Activated naive CD4-positive, alpha-beta T cell treated with anti-CD3 and anti-CD28 coated beads, Interleukin-2, amount 50 U/mL, for 72 hours (primary cell): ENCODE measurements around the gene TPT1. TPM values are rescaled to one million over a fixed set of nuclear protein-coding genes. Genes with fewer than 3 reads are reported as not detected.
A peak's percentile ranks its signal among the peaks of the same experiment; 100 is the strongest.
"Not testable (repeated sequence)": the region's sequence is repeated elsewhere in the genome, so short reads cannot be mapped to it uniquely, and the experiment has no call there.

Experiments used
- ATAC-seq, 2 donors: fragments of 150-1000 bp; cut with Tn5 transposase; 2 replicates each; pipeline ENCODE4 v1.10.0; 2021; ENCODE audit warnings: mild to moderate bottlenecking in 2 of 2, moderate library complexity in 2 of 2
- DNase-seq, 2 donors: peaks; one replicate each; pipeline ENCODE4 v3.0.0; 2021 to 2022; ENCODE audit warnings: low spot score in 2 of 2
- H3K27ac Mint-ChIP-seq, 2 donors: one replicate each; pipeline ENCODE4 v1.8.0; 2022; ENCODE audit warnings: mild to moderate bottlenecking in 2 of 2, mixed read lengths in 2 of 2
- H3K36me3 Mint-ChIP-seq, 2 donors: one replicate each; pipeline ENCODE4 v1.8.0; 2022; ENCODE audit warnings: mixed read lengths in 2 of 2
- H3K9me3 Mint-ChIP-seq, 2 donors: one replicate each; pipeline ENCODE4 v1.8.0; 2022; ENCODE audit warnings: mixed read lengths in 2 of 2
- total RNA-seq, 2 donors: library from RNA; stranded (reverse); gene quantifications; one replicate each; pipeline ENCODE4 v1.2.3, GENCODE V29; 2022

TPT1 gene
- 1,000 to 10,000 TPM; 2,995 to 3,818 TPM for total RNA-seq

DNA sequence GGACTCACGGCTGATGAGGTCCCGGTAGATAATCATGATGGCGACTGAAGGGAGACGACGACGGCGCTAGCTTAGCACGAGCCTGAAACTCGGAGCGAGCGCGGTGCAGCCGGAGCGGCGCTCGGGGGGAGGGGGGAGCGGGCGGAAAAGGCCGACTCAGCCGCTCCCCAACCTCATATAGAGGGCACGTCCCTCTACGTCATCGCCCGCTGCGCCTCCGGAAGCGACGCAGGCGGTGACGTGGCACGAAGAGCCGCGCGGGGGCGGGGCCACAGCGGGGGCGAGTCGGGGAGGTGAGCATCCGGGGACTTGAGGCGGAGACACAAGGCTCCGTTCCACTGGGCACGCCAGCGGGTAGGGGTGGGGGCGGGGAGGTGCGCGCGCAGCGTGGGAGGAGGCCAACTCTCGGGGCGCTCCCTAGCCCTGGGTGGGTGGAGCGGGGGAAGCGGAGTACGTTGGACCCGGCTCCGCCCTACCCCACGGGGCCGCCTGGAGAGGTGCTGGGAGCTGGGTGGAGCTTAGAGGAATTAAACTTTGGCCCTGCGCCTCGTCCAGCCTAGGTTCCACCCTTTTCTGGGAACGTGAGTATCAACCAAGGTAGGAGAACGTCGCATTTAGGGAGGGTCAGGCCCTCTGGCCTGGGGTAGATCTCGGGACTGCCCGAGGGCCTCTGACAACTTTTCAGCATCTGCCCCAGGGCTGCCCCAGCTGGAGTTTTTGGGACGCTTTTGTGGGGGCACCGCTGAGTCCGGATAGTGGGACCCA, at the start of gene TPT1:
TPT1 (minus strand) TSS at position 150 of the 765 bp plus-strand sequence; CDS start at position 36, 114 bp downstream.
- H3K36me3 Mint-ChIP-seq: peaks cover 51 to 60% of the 10 kb centered on the region in 2 donors
- peak within 1 kb of the TSS; percentile 99 for H3K27ac Mint-ChIP-seq
- DNase-seq: peak; percentile 98 to 99
- no peaks in the 10 kb centered on the region for H3K9me3 Mint-ChIP-seq
- peak; percentile 86 to 87 for ATAC-seq

DNA sequence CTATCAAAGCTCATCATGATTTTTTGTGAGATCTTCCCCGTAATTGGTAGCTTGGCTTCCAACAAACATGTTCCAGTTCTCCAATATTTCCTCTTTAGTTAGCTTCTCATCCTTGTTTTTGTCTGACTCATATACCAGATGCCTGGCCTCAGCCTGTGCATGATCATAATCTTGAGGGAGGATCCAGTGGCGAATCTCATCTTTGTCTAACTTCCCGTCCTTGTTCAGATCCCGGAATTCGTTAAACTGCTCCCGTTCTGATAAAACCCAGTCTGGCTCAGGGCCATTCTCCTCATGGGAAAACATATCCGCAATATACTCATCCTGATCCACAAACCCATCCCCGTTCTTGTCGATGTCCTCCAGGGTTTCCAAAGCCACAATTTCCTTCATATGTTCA, 49.4 kb upstream of the TPT1 start:
- ATAC-seq, DNase-seq, H3K9me3 Mint-ChIP-seq: not testable (repeated sequence)
- Mint-ChIP-seq H3K36me3 (peaks cover 5 to 15% of the 10 kb centered on the region in 2 donors), H3K27ac (peak overlapping the region in 1 of 2 donors; percentile 19)

DNA sequence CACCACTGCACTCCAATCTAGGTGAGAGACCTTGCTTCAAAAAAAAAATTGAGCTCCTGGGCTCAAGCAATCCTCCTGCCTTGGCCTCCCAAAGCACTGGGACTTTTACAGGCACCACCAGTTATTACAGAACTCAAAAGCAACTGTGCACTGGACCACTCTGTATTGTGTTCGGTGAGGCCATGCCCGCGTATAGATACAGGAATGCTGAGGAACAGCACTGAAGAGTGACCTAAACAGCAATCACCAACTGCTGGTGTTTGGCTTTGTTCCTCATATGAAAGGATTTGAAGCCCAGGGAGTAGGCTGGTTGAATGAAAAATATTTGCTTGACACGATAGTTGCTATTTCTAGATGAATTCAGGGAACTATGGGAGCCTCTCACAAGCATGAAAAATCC, 47.7 kb upstream of the TPT1 start:
- no peak overlapping the region for H3K27ac Mint-ChIP-seq
- DNase-seq: no peak
- H3K9me3 Mint-ChIP-seq: peaks cover 0 to 3% of the 10 kb centered on the region in 2 donors
- H3K36me3 Mint-ChIP-seq: peaks cover 6 to 19% of the 10 kb centered on the region in 2 donors
- ATAC-seq: no peak

DNA sequence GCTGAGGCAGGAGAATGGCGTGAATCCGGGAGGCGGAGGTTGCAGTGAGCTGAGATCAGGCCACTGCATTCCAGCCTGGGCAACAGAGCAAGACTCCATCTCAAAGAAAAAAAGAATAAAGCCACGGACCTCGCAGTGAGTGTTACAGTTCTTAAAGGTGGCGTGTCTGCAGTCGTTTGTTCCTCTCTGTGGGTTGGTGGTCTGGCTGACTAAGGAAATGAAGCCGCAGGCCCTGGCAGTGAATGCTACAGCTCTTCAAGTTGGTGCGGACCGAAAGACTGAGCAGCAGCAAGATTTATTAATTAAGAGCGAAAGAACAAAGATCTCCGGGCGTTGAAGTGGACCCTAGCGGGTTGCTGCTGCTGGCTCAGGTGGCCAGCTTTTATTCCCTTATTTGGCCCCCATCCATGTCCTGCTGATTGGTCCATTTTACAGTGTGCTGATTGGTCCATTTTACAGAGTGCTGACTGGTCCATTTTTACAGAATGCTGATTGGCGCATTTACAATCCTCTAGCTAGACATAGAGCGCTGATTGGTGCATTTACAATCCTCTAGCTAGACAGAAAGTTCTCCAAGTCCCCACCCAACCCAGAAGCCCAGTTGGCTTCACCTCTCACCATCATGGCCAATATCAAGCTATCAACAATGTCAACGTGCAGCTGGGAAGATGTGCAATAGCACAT, 46.1 kb upstream of the TPT1 start:
- H3K27ac Mint-ChIP-seq, H3K9me3 Mint-ChIP-seq, DNase-seq: not testable (repeated sequence)
- peaks cover 6 to 19% of the 10 kb centered on the region in 2 donors for H3K36me3 Mint-ChIP-seq
- peak in 1 of 2 donors; percentile 66 for ATAC-seq

DNA sequence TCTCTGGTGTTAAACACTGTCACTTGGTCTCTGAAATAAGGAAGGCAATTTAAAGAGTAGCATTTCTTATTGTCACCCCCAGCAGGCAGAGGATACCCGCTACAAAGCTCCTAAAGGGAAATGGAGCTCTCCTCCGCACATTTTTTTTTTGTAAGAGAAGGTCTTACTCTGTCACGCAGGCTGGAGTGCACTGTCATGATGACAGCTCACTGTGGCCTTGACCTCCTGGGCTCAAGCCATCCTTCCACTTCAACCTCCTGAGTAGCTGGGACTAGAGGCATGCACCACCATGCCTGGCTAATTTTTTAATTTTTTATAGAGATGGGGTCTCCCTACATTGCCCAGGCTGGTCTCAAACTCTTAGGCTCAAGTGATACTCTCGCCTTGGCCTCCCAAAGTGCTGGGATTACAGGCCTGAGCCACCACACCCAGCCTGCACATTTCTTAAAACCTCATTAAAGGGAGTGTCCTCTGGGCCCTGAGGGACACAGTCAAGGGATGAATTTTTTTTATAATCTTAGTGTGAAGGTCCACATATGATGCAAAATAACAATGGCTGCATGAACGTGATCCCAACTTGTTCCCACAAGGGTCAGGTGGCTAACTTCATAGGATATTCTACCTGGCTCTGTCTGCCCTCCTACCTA, 45.0 kb upstream of the TPT1 start:
- ATAC-seq (no peak), DNase-seq (no peak)
- Mint-ChIP-seq H3K27ac (no peak overlapping the region), H3K36me3 (peaks cover 6 to 19% of the 10 kb centered on the region in 2 donors), H3K9me3 (peaks cover 0 to 3% of the 10 kb centered on the region in 2 donors)

DNA sequence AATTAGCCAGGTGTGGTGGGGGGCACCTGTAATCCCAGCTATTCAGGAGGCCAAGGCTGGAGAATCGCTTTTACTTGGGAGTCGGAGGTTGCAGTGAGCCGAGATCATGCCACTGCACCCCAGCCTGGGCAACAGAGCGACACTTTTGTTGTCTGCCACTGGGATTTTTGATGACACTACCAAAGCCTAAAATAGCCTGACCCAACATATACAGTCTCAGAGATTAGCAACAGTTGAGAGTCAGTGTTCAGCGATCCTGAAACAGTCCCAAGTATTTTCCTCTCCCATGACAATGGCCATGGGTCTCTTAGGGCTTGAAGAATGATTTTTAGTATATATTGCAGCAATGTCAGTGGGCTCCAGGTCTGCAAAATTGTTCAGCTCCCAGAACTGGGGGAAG, 44.3 kb upstream of the TPT1 start:
- Mint-ChIP-seq H3K27ac (no peak overlapping the region), H3K9me3 (peaks cover 0 to 3% of the 10 kb centered on the region in 2 donors), H3K36me3 (peaks cover 6 to 19% of the 10 kb centered on the region in 2 donors)
- ATAC-seq: no peak
- no peak for DNase-seq

DNA sequence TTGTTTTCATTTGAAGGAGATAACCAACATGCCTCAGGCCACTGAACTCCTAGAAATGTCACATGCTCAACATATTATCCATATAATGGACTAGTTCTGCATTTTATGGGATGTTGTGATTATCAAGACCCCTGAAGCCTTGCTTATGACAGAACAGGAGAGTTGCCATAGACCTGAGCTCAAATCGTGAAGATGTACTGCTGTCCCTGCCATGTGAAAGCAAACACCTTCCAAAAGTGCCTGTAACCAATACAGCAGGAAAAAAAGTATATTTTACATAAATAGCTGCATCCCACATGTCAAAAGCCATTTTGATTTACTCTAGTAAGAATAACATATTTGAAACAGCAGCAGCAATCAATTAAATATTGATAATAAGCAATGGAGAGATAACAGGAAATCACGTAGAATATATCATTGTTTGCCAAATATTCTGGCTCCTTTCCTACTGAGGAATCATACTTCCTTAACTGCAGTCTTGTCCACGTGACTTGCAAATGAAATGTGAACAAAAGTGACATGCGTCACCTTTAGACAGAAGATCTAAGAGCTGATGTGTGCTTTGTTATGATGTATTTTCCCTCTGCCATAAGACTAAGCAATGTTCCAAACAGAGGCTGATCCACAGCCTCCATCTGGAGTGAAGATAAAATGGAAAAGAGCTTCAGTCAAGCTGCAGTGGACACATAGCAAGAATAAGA, 43.6 kb upstream of the TPT1 start:
- H3K27ac Mint-ChIP-seq: no peak overlapping the region
- peaks cover 0 to 3% of the 10 kb centered on the region in 2 donors for H3K9me3 Mint-ChIP-seq
- H3K36me3 Mint-ChIP-seq: peaks cover 6 to 19% of the 10 kb centered on the region in 2 donors
- DNase-seq: no peak
- ATAC-seq: no peak

DNA sequence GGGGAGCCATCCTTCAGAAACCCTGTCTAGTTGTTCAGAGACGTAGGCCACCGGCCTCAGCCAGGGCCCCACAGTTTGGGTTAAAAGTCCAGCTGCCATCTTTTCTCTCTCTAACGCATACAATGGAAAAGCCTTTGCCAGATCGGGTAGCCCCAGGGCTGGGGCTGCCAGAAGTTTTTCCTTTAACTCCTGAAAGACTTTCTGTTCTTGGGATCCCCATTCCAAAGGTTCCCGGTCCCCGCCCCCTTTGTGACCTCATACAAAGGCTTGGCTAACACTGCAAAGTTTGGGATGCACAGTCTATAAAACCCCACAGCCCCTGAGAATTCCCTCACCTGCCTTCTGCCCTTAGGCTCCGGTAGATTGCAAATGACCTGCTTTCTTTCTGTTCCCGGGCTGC, 41.8 kb upstream of the TPT1 start:
- ATAC-seq, DNase-seq, H3K9me3 Mint-ChIP-seq, H3K27ac Mint-ChIP-seq: not testable (repeated sequence)
- peaks cover 6 to 19% of the 10 kb centered on the region in 2 donors for H3K36me3 Mint-ChIP-seq

DNA sequence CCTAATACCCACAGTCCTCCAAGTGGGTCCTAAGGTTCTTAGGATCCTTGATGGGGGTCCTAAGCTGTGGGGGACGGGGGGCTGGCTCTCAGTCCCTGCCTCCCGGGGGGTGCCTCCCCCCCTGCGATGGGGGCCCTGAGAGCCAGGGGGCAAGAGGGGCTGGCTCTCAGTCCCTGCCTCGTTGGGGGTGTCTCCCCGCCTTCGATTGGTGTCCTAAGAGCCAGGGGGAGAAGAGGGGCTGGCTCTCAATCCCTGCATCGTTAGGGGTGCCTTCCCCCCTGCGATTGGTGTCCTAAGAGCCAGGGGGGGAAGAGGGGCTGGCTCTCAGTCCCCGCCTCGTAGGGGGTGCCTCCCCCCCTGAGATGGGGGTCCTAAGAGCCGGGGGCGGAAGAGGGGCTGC, 40.2 kb upstream of the TPT1 start:
- DNase-seq: no peak
- Mint-ChIP-seq H3K27ac (no peak overlapping the region), H3K36me3 (peaks cover 6 to 8% of the 10 kb centered on the region in 2 donors), H3K9me3 (no peaks in the 10 kb centered on the region)
- ATAC-seq: no peak

DNA sequence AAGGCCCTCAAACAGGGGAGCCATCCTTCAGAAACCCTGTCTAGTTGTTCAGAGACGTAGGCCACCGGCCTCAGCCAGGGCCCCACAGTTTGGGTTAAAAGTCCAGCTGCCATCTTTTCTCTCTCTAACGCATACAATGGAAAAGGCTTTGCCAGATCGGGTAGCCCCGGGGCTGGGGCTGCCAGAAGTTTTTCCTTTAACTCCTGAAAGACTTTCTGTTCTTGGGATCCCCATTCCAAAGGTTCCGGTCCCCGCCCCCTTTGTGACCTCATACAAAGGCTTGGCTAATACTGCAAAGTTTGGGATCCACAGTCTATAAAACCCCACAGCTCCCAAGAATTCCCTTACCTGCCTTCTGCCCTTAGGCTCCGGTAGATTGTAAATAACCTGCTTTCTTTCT, 39.7 kb upstream of the TPT1 start:
- DNase-seq, ATAC-seq, H3K9me3 Mint-ChIP-seq, H3K36me3 Mint-ChIP-seq, H3K27ac Mint-ChIP-seq: not testable (repeated sequence)

DNA sequence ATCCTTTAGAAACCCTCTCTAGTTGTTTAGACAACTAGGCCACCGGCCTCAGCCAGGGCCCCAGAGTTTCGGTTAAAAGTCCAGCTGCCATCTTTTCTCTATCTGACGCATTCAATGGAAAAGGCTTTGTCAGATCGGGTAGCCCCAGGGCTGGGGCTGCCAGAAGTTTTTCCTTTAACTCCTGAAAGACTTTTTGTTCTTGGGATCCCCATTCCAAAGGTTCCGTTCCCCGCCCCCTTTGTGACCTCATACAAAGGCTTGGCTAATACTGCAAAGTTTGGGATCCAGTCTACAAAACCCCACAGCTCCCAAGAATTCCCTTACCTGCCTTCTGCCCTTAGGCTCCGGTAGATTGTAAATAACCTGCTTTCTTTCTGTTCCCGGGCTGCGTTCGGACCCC, 38.5 kb upstream of the TPT1 start:
- H3K36me3 Mint-ChIP-seq, H3K9me3 Mint-ChIP-seq, ATAC-seq, DNase-seq, H3K27ac Mint-ChIP-seq: not testable (repeated sequence)

DNA sequence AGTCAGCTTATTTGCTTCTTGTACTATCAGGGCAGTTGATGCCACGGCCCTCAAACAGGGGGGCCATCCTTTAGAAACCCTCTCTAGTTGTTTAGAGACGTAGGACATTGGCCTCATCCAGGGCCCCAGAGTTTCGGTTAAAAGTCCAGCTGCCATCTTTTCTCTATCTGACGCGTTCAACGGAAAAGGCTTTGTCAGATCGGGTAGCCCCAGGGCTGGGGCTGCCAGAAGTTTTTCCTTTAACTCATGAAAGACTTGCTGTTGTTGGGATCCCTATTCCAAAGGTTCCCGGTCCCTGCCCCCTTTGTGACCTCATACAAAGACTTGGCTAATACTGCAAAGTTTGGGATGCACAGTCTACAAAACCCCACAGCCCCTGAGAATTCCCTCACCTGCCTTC, 37.8 kb upstream of the TPT1 start:
- H3K9me3 Mint-ChIP-seq, H3K27ac Mint-ChIP-seq, ATAC-seq, DNase-seq, H3K36me3 Mint-ChIP-seq: not testable (repeated sequence)

DNA sequence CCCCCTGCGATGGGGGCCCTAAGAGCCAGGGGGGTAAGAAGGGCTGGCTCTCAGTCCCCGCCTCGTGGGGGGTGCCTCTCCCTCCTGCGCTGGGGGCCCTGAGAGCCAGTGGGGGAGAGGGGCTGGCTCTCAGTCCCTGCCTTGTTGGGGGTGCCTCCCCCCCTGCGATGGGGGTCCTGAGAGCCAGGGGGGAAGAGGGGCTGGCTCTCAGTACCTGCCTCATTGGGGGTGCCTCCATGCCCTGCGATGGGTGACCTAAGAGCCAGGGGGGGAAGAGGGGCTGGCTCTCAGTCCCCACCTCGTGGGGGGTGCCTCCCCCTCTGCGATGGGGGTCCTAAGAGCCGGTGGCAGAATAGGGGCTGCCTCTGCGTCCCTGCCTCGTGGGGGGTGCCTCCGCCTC, 36.3 kb upstream of the TPT1 start:
- H3K36me3 Mint-ChIP-seq, H3K9me3 Mint-ChIP-seq, ATAC-seq: not testable (repeated sequence)

DNA sequence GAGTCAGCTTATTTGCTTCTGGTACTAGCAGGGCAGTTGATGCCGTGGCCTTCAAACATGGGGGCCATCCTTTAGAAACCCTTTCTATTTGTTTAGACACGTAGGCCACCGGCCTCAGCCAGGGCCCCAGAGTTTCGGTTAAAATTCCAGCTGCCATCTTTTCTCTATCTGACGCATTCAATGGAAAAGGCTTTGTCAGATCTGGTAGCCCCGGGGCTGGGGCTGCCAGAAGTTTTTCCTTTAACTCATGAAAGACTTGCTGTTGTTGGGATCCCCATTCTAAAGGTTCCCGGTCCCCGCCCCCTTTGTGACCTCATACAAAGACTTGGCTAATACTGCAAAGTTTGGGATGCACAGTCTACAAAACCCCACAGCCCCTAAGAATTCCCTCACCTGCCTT, 35.7 kb upstream of the TPT1 start:
- not testable (repeated sequence) for H3K27ac Mint-ChIP-seq, H3K36me3 Mint-ChIP-seq, DNase-seq, H3K9me3 Mint-ChIP-seq, ATAC-seq

More for the DNA sequence above, 36.3 kb upstream of the TPT1 start:
- H3K27ac Mint-ChIP-seq, DNase-seq: not testable (repeated sequence)

DNA sequence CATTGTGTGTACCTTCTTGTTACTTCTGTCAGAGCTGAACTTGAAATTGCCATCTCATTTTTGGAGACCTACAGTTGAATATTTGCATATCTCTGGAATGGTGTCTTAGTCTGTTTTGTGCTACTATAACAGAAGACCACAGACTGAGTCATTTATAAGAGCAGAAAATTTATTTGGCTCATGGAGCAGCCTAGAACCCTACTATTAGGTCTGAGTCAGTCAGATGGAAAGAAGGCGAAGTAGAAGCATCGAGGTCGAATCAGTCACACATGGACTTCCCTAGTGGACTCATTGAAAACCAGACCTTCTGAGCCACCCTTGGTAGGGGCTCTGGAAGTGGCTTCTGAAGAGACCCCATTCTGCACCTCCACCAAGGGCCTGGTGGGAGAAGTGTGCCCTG, 33.9 kb upstream of the TPT1 start:
- Mint-ChIP-seq H3K27ac (no peak overlapping the region), H3K36me3 (no peaks in the 10 kb centered on the region), H3K9me3 (no peaks in the 10 kb centered on the region)
- ATAC-seq (peak; percentile 24 to 63), DNase-seq (no peak)

DNA sequence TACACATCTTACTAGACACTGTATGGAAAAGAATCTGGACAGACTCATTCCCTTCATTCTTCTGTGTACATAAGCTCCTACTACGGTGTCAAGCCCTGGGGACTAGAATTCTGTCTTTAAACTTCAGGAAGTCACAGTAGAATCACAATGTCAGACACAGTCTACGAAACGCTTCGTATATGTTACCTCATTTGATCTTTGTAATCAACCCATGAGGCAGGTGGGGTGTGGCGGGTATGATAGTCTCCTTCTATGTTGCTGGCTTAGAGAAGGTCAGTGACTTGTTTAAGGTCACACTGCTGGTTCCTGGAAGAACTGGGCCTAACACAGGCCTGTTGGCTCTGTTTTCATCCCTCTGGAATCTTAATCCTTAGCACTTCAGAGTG, 32.2 kb upstream of the TPT1 start:
- no peaks in the 10 kb centered on the region for H3K36me3 Mint-ChIP-seq
- H3K27ac Mint-ChIP-seq: peak overlapping the region in 1 of 2 donors; percentile 38
- ATAC-seq: no peak
- no peak for DNase-seq
- H3K9me3 Mint-ChIP-seq: no peaks in the 10 kb centered on the region
